ENCODE measurements around the gene ZNF662. TPM values are rescaled to one million over a fixed set of nuclear protein-coding genes. Genes with fewer than 3 reads are reported as not detected.

The ZNF662 gene
- total and polyA plus RNA-seq, 2 experiments from 2014 or later, result 0.07 TPM; not detected in 1

- H3K27me3 ChIP-seq, result no peaks in the 10 kb centered on the region
- no peak overlapping the region for H3K4me3 ChIP-seq
- no peaks in the 10 kb centered on the region for H3K9me2 ChIP-seq (replicated peaks; ENCODE audit: insufficient read depth)
- no peaks in the 10 kb centered on the region for H3K79me2 ChIP-seq
- H3K4me1 ChIP-seq (ENCODE audit: insufficient read depth), result no peaks in the 10 kb centered on the region
- H3K4me2 ChIP-seq, result no peak overlapping the region
- no peaks in the 10 kb centered on the region for H4K20me1 ChIP-seq (ENCODE audit: insufficient read depth, poor library complexity, severe bottlenecking)
- H3K27ac ChIP-seq, result no peak overlapping the region
- no peak overlapping the region for H2AFZ ChIP-seq
- TF ChIP-seq EZH2 (IDR thresholded peaks at IDR 0.05; ENCODE audit: borderline replicate concordance), result no peak
- TF ChIP-seq CTCF (IDR thresholded peaks at IDR 0.05; ENCODE audit: poor library complexity), result no peak
- TF ChIP-seq EZH2phosphoT487 (IDR thresholded peaks at IDR 0.05; ENCODE audit: low read depth, severe bottlenecking, unreplicated experiment), result no peak
- no peaks in the 10 kb centered on the region for H3K36me3 ChIP-seq (replicated peaks; ENCODE audit: insufficient read depth, low read depth)
- no peak for DNase-seq (ENCODE audit: low spot score)
- H3K9me3 ChIP-seq (ENCODE audit: low read depth), result no peaks in the 10 kb centered on the region
- 94% methylated on average over 42 of the region's 43 CpGs for WGBS (ENCODE audit: low lambda C conversion rate, missing lambda C conversion rate)
Measured at GRCh38 chr3:42936157-42936981, 30.4 kb downstream of the ZNF662 start.

GRCh38 chr3:42937334-42937733, 31.4 kb downstream of the ZNF662 start:
- Histone ChIP-seq H3K9me2 (replicated peaks; ENCODE audit: insufficient read depth) (no peaks in the 10 kb centered on the region), H2AFZ (no peak overlapping the region), H3K4me1 (ENCODE audit: insufficient read depth) (no peaks in the 10 kb centered on the region), H3K4me3 (no peak overlapping the region), H4K20me1 (ENCODE audit: insufficient read depth, poor library complexity, severe bottlenecking) (no peaks in the 10 kb centered on the region), H3K4me2 (no peak overlapping the region), H3K9me3 (ENCODE audit: low read depth) (no peaks in the 10 kb centered on the region), H3K36me3 (replicated peaks; ENCODE audit: insufficient read depth, low read depth) (no peaks in the 10 kb centered on the region), H3K27ac (no peak overlapping the region), H3K27me3 (no peaks in the 10 kb centered on the region), H3K79me2 (no peaks in the 10 kb centered on the region)
- TF ChIP-seq EZH2 (IDR thresholded peaks at IDR 0.05; ENCODE audit: borderline replicate concordance) (no peak), CTCF (IDR thresholded peaks at IDR 0.05; ENCODE audit: poor library complexity) (no peak), EZH2phosphoT487 (IDR thresholded peaks at IDR 0.05; ENCODE audit: low read depth, severe bottlenecking, unreplicated experiment) (no peak)
- 78% methylated on average over 3 of the region's 3 CpGs for WGBS (ENCODE audit: low lambda C conversion rate, missing lambda C conversion rate)
- no peak for DNase-seq (ENCODE audit: low spot score)

GRCh38 chr3:42942693-42943092, 36.8 kb downstream of the ZNF662 start:
- Histone ChIP-seq H3K27ac (no peak overlapping the region), H3K9me3 (ENCODE audit: low read depth) (no peaks in the 10 kb centered on the region), H3K36me3 (replicated peaks; ENCODE audit: insufficient read depth, low read depth) (no peaks in the 10 kb centered on the region), H3K4me1 (ENCODE audit: insufficient read depth) (no peaks in the 10 kb centered on the region), H3K79me2 (no peaks in the 10 kb centered on the region), H3K4me2 (no peak overlapping the region), H3K9me2 (replicated peaks; ENCODE audit: insufficient read depth) (no peaks in the 10 kb centered on the region), H4K20me1 (ENCODE audit: insufficient read depth, poor library complexity, severe bottlenecking) (no peaks in the 10 kb centered on the region), H3K4me3 (no peak overlapping the region), H3K27me3 (peaks cover 11% of the 10 kb centered on the region), H2AFZ (no peak overlapping the region)
- no peak for DNase-seq (ENCODE audit: low spot score)
- 73% methylated on average over 1 of the region's 1 CpG for WGBS (ENCODE audit: low lambda C conversion rate, missing lambda C conversion rate)
- no peak for TF ChIP-seq EZH2phosphoT487 (IDR thresholded peaks at IDR 0.05; ENCODE audit: low read depth, severe bottlenecking, unreplicated experiment)
- no peak for TF ChIP-seq EZH2 (IDR thresholded peaks at IDR 0.05; ENCODE audit: borderline replicate concordance)
- no peak for TF ChIP-seq CTCF (IDR thresholded peaks at IDR 0.05; ENCODE audit: poor library complexity)
